HG02870 (cell line): ENCODE results near the gene LSMEM2.
A peak's percentile ranks its signal among the peaks of the same experiment; 100 is the strongest.
"Not testable (repeated sequence)": the region's sequence is repeated elsewhere in the genome, so short reads cannot be mapped to it uniquely, and the experiment has no call there.

ENCODE experiments used
- ATAC-seq: cut with Tn5 transposase; IDR thresholded peaks from one replicate; pipeline ENCODE4 v1.9.1; 2021; ENCODE audit warnings: mild to moderate bottlenecking, moderate library complexity; ENCODE audit not compliant: unreplicated experiment

Gene LSMEM2

GRCh38 chr3:50278880-50279224, at the start of gene LSMEM2:
LSMEM2 (plus strand) TSS chr3:50279087; CDS start chr3:50279114, 27 bp downstream.
- no peak for ATAC-seq

GRCh38 chr3:50229490-50229889, 49.4 kb upstream of the LSMEM2 start:
- ATAC-seq = no peak

- no peak for ATAC-seq
Observed at GRCh38 chr3:50230104-50230793, 48.6 kb upstream of the LSMEM2 start.

GRCh38 chr3:50230794-50231125, 48.1 kb upstream of the LSMEM2 start:
- no peak for ATAC-seq

- no peak for ATAC-seq
Observed at GRCh38 chr3:50231581-50231980, 47.3 kb upstream of the LSMEM2 start.

- ATAC-seq = no peak
Observed at GRCh38 chr3:50232303-50232702, 46.6 kb upstream of the LSMEM2 start.

- ATAC-seq = no peak
Observed at GRCh38 chr3:50233176-50233575, 45.7 kb upstream of the LSMEM2 start.

- peak; percentile 94 for ATAC-seq
Observed at GRCh38 chr3:50235716-50236483, 43.0 kb upstream of the LSMEM2 start, which contains the start of gene GNAI2. GNAI2 (plus strand) TSS chr3:50236204; CDS start chr3:50236336, 132 bp downstream.

GRCh38 chr3:50236484-50237132, 42.3 kb upstream of the LSMEM2 start:
- ATAC-seq = no peak

- no peak for ATAC-seq
Observed at GRCh38 chr3:50237133-50237651, 41.7 kb upstream of the LSMEM2 start.

- no peak for ATAC-seq
Observed at GRCh38 chr3:50237754-50238548, 40.9 kb upstream of the LSMEM2 start.

GRCh38 chr3:50238549-50239026, 40.3 kb upstream of the LSMEM2 start:
- no peak for ATAC-seq

- no peak for ATAC-seq
Observed at GRCh38 chr3:50239649-50240048, 39.2 kb upstream of the LSMEM2 start.

GRCh38 chr3:50241163-50241562, 37.7 kb upstream of the LSMEM2 start:
- no peak for ATAC-seq

- no peak for ATAC-seq
Observed at GRCh38 chr3:50241713-50242380, 37.0 kb upstream of the LSMEM2 start.

- ATAC-seq = no peak
Observed at GRCh38 chr3:50242381-50242770, 36.5 kb upstream of the LSMEM2 start.

GRCh38 chr3:50242851-50243542, 35.9 kb upstream of the LSMEM2 start:
- no peak for ATAC-seq

GRCh38 chr3:50243543-50243895, 35.4 kb upstream of the LSMEM2 start:
- no peak for ATAC-seq

GRCh38 chr3:50244813-50245212, 34.1 kb upstream of the LSMEM2 start:
- not testable (repeated sequence) for ATAC-seq

- ATAC-seq = no peak
Observed at GRCh38 chr3:50245251-50245745, 33.6 kb upstream of the LSMEM2 start.
